Stimulated activated CD4-positive, alpha-beta T cell treated with anti-CD3 and anti-CD28 coated beads, Interleukin-2, amount 100 ng/mL, for 24 hours (primary cell): ENCODE results near the gene RMI1.

Experiments
- DNase-seq, 2 donors: peaks; one replicate each; pipeline ENCODE4 v3.0.0-alpha.2; 2020

RMI1 gene

GRCh38 chr9:83971485-83971884 is 9.1 kb upstream of the RMI1 start:
- no peak for DNase-seq

GRCh38 chr9:83972286-83972685 is 8.3 kb upstream of the RMI1 start:
- DNase-seq = no peak

GRCh38 chr9:83975300-83975699 is 5.3 kb upstream of the RMI1 start:
- no peak for DNase-seq

- DNase-seq = no peak
Measured at GRCh38 chr9:83976372-83976771, 4.2 kb upstream of the RMI1 start.

- no peak for DNase-seq
Measured at GRCh38 chr9:83977196-83977595, 3.4 kb upstream of the RMI1 start.

GRCh38 chr9:83978992-83979811 is 1.4 kb upstream of the RMI1 start:
- peak; percentile 89 to 91 for DNase-seq

- DNase-seq = peak; percentile 100
Measured at GRCh38 chr9:83979812-83980394, 702 bp upstream of the RMI1 start, which contains the start of gene HNRNPK. HNRNPK (minus strand) TSS chr9:83980215; CDS start chr9:83978252, 1,963 bp downstream.

GRCh38 chr9:83981126-83981871 is 694 bp downstream of the RMI1 start:
- peak; percentile 36 to 37 for DNase-seq

- DNase-seq = no peak
Measured at GRCh38 chr9:83986195-83986594, 5.6 kb downstream of the RMI1 start.

- peak in 1 of 2 donors; percentile 34 for DNase-seq
Measured at GRCh38 chr9:83986765-83987401, 6.3 kb downstream of the RMI1 start.

- no peak for DNase-seq
Measured at GRCh38 chr9:83987402-83987791, 6.8 kb downstream of the RMI1 start.

- no peak for DNase-seq
Measured at GRCh38 chr9:83988411-83988810, 7.8 kb downstream of the RMI1 start.

GRCh38 chr9:83991355-83991754 is 10.8 kb downstream of the RMI1 start:
- no peak for DNase-seq

GRCh38 chr9:83992407-83992806 is 11.8 kb downstream of the RMI1 start:
- no peak for DNase-seq

GRCh38 chr9:83992901-83993300 is 12.3 kb downstream of the RMI1 start:
- DNase-seq = no peak

- no peak for DNase-seq
Measured at GRCh38 chr9:83996126-83996525, 15.5 kb downstream of the RMI1 start.

GRCh38 chr9:83999141-83999918 is 18.7 kb downstream of the RMI1 start:
- DNase-seq = no peak

- DNase-seq = no peak
Measured at GRCh38 chr9:84000186-84000585, 19.6 kb downstream of the RMI1 start.

- DNase-seq = no peak
Measured at GRCh38 chr9:84001621-84002020, 21.0 kb downstream of the RMI1 start.

GRCh38 chr9:84002344-84002743 is 21.7 kb downstream of the RMI1 start:
- no peak for DNase-seq

- no peak for DNase-seq
Measured at GRCh38 chr9:84003246-84003645, 22.6 kb downstream of the RMI1 start.

GRCh38 chr9:84007662-84008061 is 27.1 kb downstream of the RMI1 start:
- no peak for DNase-seq
